Astrocyte (in vitro differentiated cells and primary cell): ENCODE data around the gene RPGRIP1L. TPM values are rescaled to one million over a fixed set of nuclear protein-coding genes. Genes with fewer than 3 reads are reported as not detected.

Source experiments
- DNase-seq: peaks from one replicate; pipeline ENCODE4 v3.0.0-alpha.2; 2010; ENCODE audit warnings: low read depth
- FAIRE-seq: peaks from 2 replicates; lab custom pipeline; 2011; peaks lifted over from hg19 to GRCh38; lab: Jason Lieb, UNC
- H2AFZ ChIP-seq: 2 replicates; pipeline ENCODE4 v1.6.0; 2012; ENCODE audit warnings: low read depth, low read length, inconsistent platforms
- H3K27ac ChIP-seq: 2 replicates; pipeline ENCODE4 v1.5.1; 2011; ENCODE audit warnings: low read depth, low read length, inconsistent platforms
- H3K27me3 ChIP-seq: 2 replicates; pipeline ENCODE4 v1.6.0; 2011; ENCODE audit warnings: low read length, inconsistent platforms; ENCODE audit not compliant: insufficient read depth
- H3K36me3 ChIP-seq: 2 replicates; pipeline ENCODE4 v1.5.1; 2011; ENCODE audit warnings: low read length, inconsistent platforms; ENCODE audit not compliant: insufficient read depth
- H3K4me1 ChIP-seq: 2 replicates; pipeline ENCODE4 v1.5.1; 2011; ENCODE audit warnings: low read length, inconsistent platforms; ENCODE audit not compliant: insufficient read depth
- H3K4me2 ChIP-seq: 2 replicates; pipeline ENCODE4 v1.6.0; 2012; ENCODE audit warnings: low read length, inconsistent platforms
- H3K4me3 ChIP-seq: 2 replicates; pipeline ENCODE4 v1.5.1; 2011; ENCODE audit warnings: low read depth, mild to moderate bottlenecking, low read length, inconsistent platforms; ENCODE audit not compliant: insufficient read depth
- H3K79me2 ChIP-seq: 2 replicates; pipeline ENCODE4 v1.6.0; 2012; ENCODE audit warnings: mild to moderate bottlenecking, low read length, inconsistent platforms; ENCODE audit not compliant: insufficient read depth
- H3K9ac ChIP-seq: 2 replicates; pipeline ENCODE4 v1.6.0; 2012; ENCODE audit warnings: mild to moderate bottlenecking, low read length, inconsistent platforms
- H3K9me3 ChIP-seq: 2 replicates; pipeline ENCODE4 v1.5.1; 2012; ENCODE audit warnings: low read depth, mild to moderate bottlenecking, low read length, inconsistent platforms; ENCODE audit not compliant: insufficient read depth
- H4K20me1 ChIP-seq: 2 replicates; pipeline ENCODE4 v1.6.0; 2012; ENCODE audit warnings: low read length, inconsistent platforms; ENCODE audit not compliant: insufficient read depth
- H3K27ac Mint-ChIP-seq: one replicate; pipeline ENCODE4 v1.8.0; 2021; ENCODE audit warnings: mild to moderate bottlenecking, mixed read lengths; ENCODE audit not compliant: unreplicated experiment
- H3K27me3 Mint-ChIP-seq: one replicate; pipeline ENCODE4 v1.8.0; 2021; ENCODE audit warnings: low read depth, mixed read lengths; ENCODE audit not compliant: unreplicated experiment
- H3K36me3 Mint-ChIP-seq: one replicate; pipeline ENCODE4 v1.8.0; 2021; ENCODE audit warnings: low read depth, mixed read lengths; ENCODE audit not compliant: unreplicated experiment
- H3K4me1 Mint-ChIP-seq: one replicate; pipeline ENCODE4 v1.8.0; 2021; ENCODE audit warnings: low read depth, mixed read lengths; ENCODE audit not compliant: unreplicated experiment
- H3K4me3 Mint-ChIP-seq: one replicate; pipeline ENCODE4 v1.8.0; 2021; ENCODE audit warnings: mild to moderate bottlenecking, moderate library complexity, mixed read lengths; ENCODE audit not compliant: unreplicated experiment
- H3K9me3 Mint-ChIP-seq: one replicate; pipeline ENCODE4 v1.8.0; 2021; ENCODE audit warnings: mild to moderate bottlenecking, mixed read lengths; ENCODE audit not compliant: unreplicated experiment
- CTCF ChIP-seq: IDR thresholded peaks from 2 replicates; pipeline ENCODE4 v1.5.1; 2011; ENCODE audit warnings: low read depth, mild to moderate bottlenecking, inconsistent platforms, low read length, moderate library complexity; ENCODE audit not compliant: insufficient read depth
- EZH2 ChIP-seq: IDR thresholded peaks from 2 replicates; pipeline ENCODE4 v1.6.1; 2012; ENCODE audit warnings: mild to moderate bottlenecking, low read length, inconsistent platforms; ENCODE audit not compliant: insufficient read depth
- total RNA-seq: library from RNA; stranded (reverse); gene quantifications from 2 replicates; pipeline ENCODE4 v1.2.1, GENCODE V29; 2021

Gene RPGRIP1L
- total RNA-seq, 1 donor from 2014 or later, result 18.1 TPM

- Mint-ChIP-seq H3K4me1 (peaks cover 4% of the 10 kb centered on the region), H3K27me3 (no peaks in the 10 kb centered on the region), H3K9me3 (no peaks in the 10 kb centered on the region), H3K27ac (no peak overlapping the region), H3K36me3 (peaks cover 5% of the 10 kb centered on the region), H3K4me3 (no peak overlapping the region)
- no peak overlapping the region for H3K27ac ChIP-seq
- H3K4me3 ChIP-seq, result no peak overlapping the region
- TF ChIP-seq EZH2 (no peak), CTCF (no peak)
- H3K27me3 ChIP-seq, result no peaks in the 10 kb centered on the region
- peaks cover 3% of the 10 kb centered on the region for H3K36me3 ChIP-seq
- H3K9me3 ChIP-seq, result no peaks in the 10 kb centered on the region
- no peaks in the 10 kb centered on the region for H3K79me2 ChIP-seq
- FAIRE-seq (no peak), DNase-seq (no peak)
- H3K4me1 ChIP-seq, result no peaks in the 10 kb centered on the region
- H3K4me2 ChIP-seq, result no peak overlapping the region
- no peaks in the 10 kb centered on the region for H4K20me1 ChIP-seq
- no peak overlapping the region for H3K9ac ChIP-seq
- no peak overlapping the region for H2AFZ ChIP-seq
Observed at GRCh38 chr16:53612003-53612402, 91.7 kb downstream of the RPGRIP1L start.

GRCh38 chr16:53611179-53611696 lies 92.4 kb downstream of the RPGRIP1L start:
- H3K9me3 Mint-ChIP-seq, result no peaks in the 10 kb centered on the region
- Histone ChIP-seq H3K27me3 (no peaks in the 10 kb centered on the region), H3K27ac (no peak overlapping the region), H3K36me3 (peaks cover 3% of the 10 kb centered on the region), H4K20me1 (no peaks in the 10 kb centered on the region), H2AFZ (no peak overlapping the region), H3K9ac (no peak overlapping the region), H3K4me3 (no peak overlapping the region), H3K9me3 (no peaks in the 10 kb centered on the region), H3K79me2 (no peaks in the 10 kb centered on the region), H3K4me2 (no peak overlapping the region), H3K4me1 (no peaks in the 10 kb centered on the region)
- no peak overlapping the region for H3K4me3 Mint-ChIP-seq
- DNase-seq (no peak), FAIRE-seq (no peak)
- no peaks in the 10 kb centered on the region for H3K27me3 Mint-ChIP-seq
- peaks cover 6% of the 10 kb centered on the region for H3K36me3 Mint-ChIP-seq
- no peak overlapping the region for H3K27ac Mint-ChIP-seq
- TF ChIP-seq CTCF (no peak), EZH2 (no peak)
- H3K4me1 Mint-ChIP-seq, result peaks cover 4% of the 10 kb centered on the region

- peaks cover 3% of the 10 kb centered on the region for H3K36me3 ChIP-seq
Observed at GRCh38 chr16:53609536-53609935, 94.1 kb downstream of the RPGRIP1L start.

More at GRCh38 chr16:53609536-53609935, 94.1 kb downstream of the RPGRIP1L start:
- Histone ChIP-seq H3K9me3 (no peaks in the 10 kb centered on the region), H3K4me3 (no peak overlapping the region), H3K4me1 (no peaks in the 10 kb centered on the region), H3K79me2 (no peaks in the 10 kb centered on the region), H2AFZ (no peak overlapping the region), H3K27me3 (no peaks in the 10 kb centered on the region), H3K4me2 (no peak overlapping the region), H4K20me1 (no peaks in the 10 kb centered on the region), H3K9ac (no peak overlapping the region), H3K27ac (no peak overlapping the region)
- H3K36me3 Mint-ChIP-seq, result peaks cover 11% of the 10 kb centered on the region
- H3K4me3 Mint-ChIP-seq, result no peak overlapping the region
- H3K27me3 Mint-ChIP-seq, result no peaks in the 10 kb centered on the region
- TF ChIP-seq EZH2, result no peak
- TF ChIP-seq CTCF, result no peak
- H3K9me3 Mint-ChIP-seq, result no peaks in the 10 kb centered on the region
- FAIRE-seq (no peak), DNase-seq (no peak)
- peaks cover 4% of the 10 kb centered on the region for H3K4me1 Mint-ChIP-seq
- no peak overlapping the region for H3K27ac Mint-ChIP-seq
